Stomach (tissue), 9 donors: Measurements from ENCODE around the gene SET. TPM values are rescaled to one million over a fixed set of nuclear protein-coding genes. Genes with fewer than 3 reads are reported as not detected.

Experiments
- DNase-seq, 2 donors: peaks; one replicate each; pipeline versions ENCODE4 v3.0.0 to v3.0.0-alpha.2; 2013 to 2019
- H3K27ac ChIP-seq, 5 donors: fragments of 200-600 bp in 4 of 5; sonication (generic) in 4 of 5; one replicate each; pipeline ENCODE4 v1.5.1; 2013 to 2019; ENCODE audit warnings: mild to moderate bottlenecking in 1 of 5, moderate library complexity in 1 of 5
- H3K27me3 ChIP-seq, 3 donors: fragments of 200-600 bp; sonication (generic); one replicate each; pipeline ENCODE4 v1.5.1; 2017 to 2019; ENCODE audit warnings: mixed run types in 1 of 3
- H3K36me3 ChIP-seq, 4 donors: fragments of 200-600 bp; sonication (generic); 1 replicate in 3 of 4; 2 replicates in 1 of 4; pipeline ENCODE4 v1.5.1; 2016 to 2019
- H3K4me1 ChIP-seq, 4 donors: fragments of 200-600 bp; sonication (generic); one replicate each; pipeline ENCODE4 v1.5.1; 2016 to 2019
- H3K4me3 ChIP-seq, 4 donors: fragments of 200-600 bp; sonication (generic) in 3 of 4; one replicate each; pipeline ENCODE4 v1.5.1; 2016 to 2019; ENCODE audit warnings: mild to moderate bottlenecking in 1 of 4
- H3K9me3 ChIP-seq, 4 donors: fragments of 200-600 bp; sonication (generic); one replicate each; pipeline ENCODE4 v1.5.1; 2016 to 2019
- CTCF ChIP-seq, 7 experiments: fragments of 450-650 bp in 4 of 7; fragments of 200-600 bp in 3 of 7; sonication (generic) in 3 of 7; IDR thresholded peaks; one replicate each; pipeline ENCODE4 v1.5.1; 2016 to 2019; ENCODE audit warnings: antibody characterized with exemption in 7 of 7, control low read depth in 2 of 7, mild to moderate bottlenecking in 1 of 7
- EP300 ChIP-seq: sonication (generic); formaldehyde crosslinking; IDR thresholded peaks from one replicate; pipeline ENCODE4 v1.6.1; 2017; ENCODE audit warnings: antibody characterized with exemption
- POLR2A ChIP-seq, 4 donors: fragments of 450-650 bp; IDR thresholded peaks; one replicate each; pipeline ENCODE4 v1.6.1; 2016; ENCODE audit warnings: antibody characterized with exemption in 4 of 4, control low read depth in 2 of 4, mild to moderate bottlenecking in 1 of 4, moderate library complexity in 1 of 4
- POLR2AphosphoS5 ChIP-seq, 3 donors: sonication (generic); formaldehyde crosslinking; IDR thresholded peaks; one replicate each; pipeline ENCODE4 v1.6.1; 2016; ENCODE audit warnings: antibody characterized with exemption in 3 of 3
- WGBS, 5 donors: extraction: QIAGEN DNeasy Blood & Tissue Kit in 3 of 5; methylation state at CpG; one replicate each; pipeline versions ENCODE4 v1.1.5 to v1.1.7; 2013 to 2018; 5-methylcytosine and 5-hydroxymethylcytosine counted together
- intact Hi-C: fragments of 100-400 bp; cut with DNase I; formaldehyde crosslinking; loops from one replicate; pipeline ENCODE4 v1.15.1; 2023; ENCODE audit warnings: low total_unique reads
- polyA plus RNA-seq, 3 donors: library from polyadenylated mRNA; stranded (reverse); fragments of 200-250 nt; gene quantifications; one replicate each; pipeline ENCODE4 v1.2.3, GENCODE V29; 2013
- total RNA-seq, 5 donors: library from RNA; depleted of rRNA; stranded (reverse); fragments of >200 nt; gene quantifications; one replicate each; pipeline versions ENCODE4 v1.1.0 to v1.2.3, GENCODE V29; 2014 to 2016
- donor health status: healthy with polysubstance abuse.
- donor health status: Bipolar disorder and iron deficiency.
- donor health status: healthy.

Gene SET
- total and polyA plus RNA-seq, 8 donors: 49.0 to 489 (median 117) TPM

GRCh38 chr9:128713411-128713780 is 24.4 kb downstream of the SET start:
- H3K27ac ChIP-seq: no peak overlapping the region
- H3K27me3 ChIP-seq: no peaks in the 10 kb centered on the region
- TF ChIP-seq POLR2A (IDR thresholded peaks at IDR 0.05) (no peak), CTCF (IDR thresholded peaks at IDR 0.05) (no peak), EP300 (no peak), POLR2AphosphoS5 (IDR thresholded peaks at IDR 0.05) (no peak)
- peaks cover 0 to 28% (median 17%) of the 10 kb centered on the region in 4 donors for H3K36me3 ChIP-seq
- WGBS, 5 donors: 89 to 94% (median 93%) methylated on average over 6 to 13 of the region's 13 CpGs
- no peak for DNase-seq
- no peaks in the 10 kb centered on the region for H3K4me1 ChIP-seq
- H3K4me3 ChIP-seq: no peak overlapping the region
- intact Hi-C loops: no loop called here
- H3K9me3 ChIP-seq: no peaks in the 10 kb centered on the region

- H3K27ac ChIP-seq: no peak overlapping the region
- H3K27me3 ChIP-seq: no peaks in the 10 kb centered on the region
- TF ChIP-seq CTCF (IDR thresholded peaks at IDR 0.05) (no peak), POLR2A (IDR thresholded peaks at IDR 0.05) (no peak), EP300 (no peak), POLR2AphosphoS5 (IDR thresholded peaks at IDR 0.05) (no peak)
- H3K9me3 ChIP-seq: no peaks in the 10 kb centered on the region
- H3K36me3 ChIP-seq: peaks cover 0 to 28% (median 17%) of the 10 kb centered on the region in 4 donors
- 92 to 97% (median 93%) methylated on average over 15 to 19 of the region's 19 CpGs for WGBS, 5 donors
- H3K4me1 ChIP-seq: peaks cover 0 to 1% (median 0%) of the 10 kb centered on the region in 4 donors
- no peak overlapping the region for H3K4me3 ChIP-seq
- no peak for DNase-seq
- intact Hi-C loops: no loop called here
Observed at GRCh38 chr9:128713941-128714573, 25.0 kb downstream of the SET start.

- Histone ChIP-seq H3K4me3 (no peak overlapping the region), H3K9me3 (no peaks in the 10 kb centered on the region), H3K4me1 (peaks cover 0 to 7% (median 3%) of the 10 kb centered on the region in 4 donors), H3K27ac (no peak overlapping the region), H3K27me3 (no peaks in the 10 kb centered on the region), H3K36me3 (peaks cover 0 to 30% (median 18%) of the 10 kb centered on the region in 4 donors)
- WGBS, 5 donors: 87 to 91% (median 90%) methylated on average over 23 to 24 of the region's 24 CpGs
- intact Hi-C loops: no loop called here
- TF ChIP-seq POLR2A (IDR thresholded peaks at IDR 0.05): no peak
- no peak for TF ChIP-seq CTCF (IDR thresholded peaks at IDR 0.05)
- no peak for TF ChIP-seq EP300
- TF ChIP-seq POLR2AphosphoS5 (IDR thresholded peaks at IDR 0.05): no peak
- DNase-seq: no peak
Observed at GRCh38 chr9:128714586-128715435, 25.8 kb downstream of the SET start.

- Histone ChIP-seq H3K4me3 (no peak overlapping the region), H3K36me3 (peaks cover 0 to 36% (median 21%) of the 10 kb centered on the region in 4 donors), H3K27ac (no peak overlapping the region), H3K27me3 (no peaks in the 10 kb centered on the region), H3K4me1 (peaks cover 0 to 9% (median 5%) of the 10 kb centered on the region in 4 donors), H3K9me3 (no peaks in the 10 kb centered on the region)
- intact Hi-C loops: no loop called here
- WGBS, 5 donors: 87 to 92% (median 89%) methylated on average over 5 to 6 of the region's 6 CpGs
- no peak for TF ChIP-seq POLR2A (IDR thresholded peaks at IDR 0.05)
- no peak for TF ChIP-seq CTCF (IDR thresholded peaks at IDR 0.05)
- no peak for TF ChIP-seq POLR2AphosphoS5 (IDR thresholded peaks at IDR 0.05)
- no peak for TF ChIP-seq EP300
- DNase-seq: no peak
Observed at GRCh38 chr9:128715436-128715750, 26.4 kb downstream of the SET start.
